Pancreas (tissue), 10 donors: ENCODE results near the gene DDAH1. TPM values are rescaled to one million over a fixed set of nuclear protein-coding genes. Genes with fewer than 3 reads are reported as not detected.

Experiments used
- ATAC-seq, 4 donors: fragments of 200-7000 bp; cut with Tn5 transposase; one replicate each; pipeline versions ENCODE4 v1.8.0 to v1.9.1; 2020; ENCODE audit warnings: mild to moderate bottlenecking in 4 of 4, moderate library complexity in 4 of 4
- DNase-seq, 6 donors: peaks; one replicate each; pipeline ENCODE4 v3.0.0-alpha.2; 2020
- FAIRE-seq: peaks from 2 replicates; lab custom pipeline; 2012; peaks lifted over from hg19 to GRCh38; lab: Jason Lieb, UNC
- H3K27ac ChIP-seq, 4 donors: fragments of 200-600 bp; sonication (generic); 1 replicate in 3 of 4; 2 replicates in 1 of 4; pipeline versions ENCODE4 v1.5.0 to v1.8.0; 2020
- H3K27me3 ChIP-seq, 4 donors: fragments of 200-600 bp; one replicate each; pipeline ENCODE4 v1.8.0; 2021
- H3K36me3 ChIP-seq, 3 donors: fragments of 200-600 bp; sonication (generic) in 1 of 3; one replicate each; pipeline versions ENCODE4 v1.5.0 to v1.8.0; 2020 to 2021
- H3K4me1 ChIP-seq, 3 donors: fragments of 200-600 bp; one replicate each; pipeline ENCODE4 v1.8.0; 2021
- H3K4me3 ChIP-seq, 4 donors: fragments of 200-600 bp; sonication (generic) in 2 of 4; one replicate each; pipeline versions ENCODE4 v1.5.0 to v1.8.0; 2020 to 2021
- H3K9me3 ChIP-seq, 4 donors: fragments of 200-600 bp; one replicate each; pipeline ENCODE4 v1.8.0; 2021
- WGBS, 2 donors: extraction: QIAGEN DNeasy Blood & Tissue Kit; methylation state at CpG; one replicate each; pipeline ENCODE4 v1.1.7; 2013; 5-methylcytosine and 5-hydroxymethylcytosine counted together
- intact Hi-C, 3 donors: fragments of 100-400 bp; cut with DNase I; formaldehyde crosslinking; loops; one replicate each; pipeline versions ENCODE4 v1.11.1 to v1.14.2; 2022
- polyA plus RNA-seq, 2 donors: library from polyadenylated mRNA; stranded (reverse); fragments of 200-250 nt; gene quantifications; one replicate each; pipeline ENCODE4 v1.2.3, GENCODE V29; 2013
- total RNA-seq, 6 donors: library from RNA; stranded (reverse); fragmentation: NEBNext Ultra II Directional in 4 of 6; extraction: Animal tissue kit (Norgen Biotek cat#: 25700) in 4 of 6; gene quantifications; one replicate each; pipeline versions ENCODE4 v1.2.1 to v1.2.4, GENCODE V29; 2021 to 2023
- TF ChIP-seq, protein P1 (sequence below), 4 donors: fragments of 200-600 bp; sonication (generic) in 3 of 4; IDR thresholded peaks; one replicate each; pipeline versions ENCODE4 v1.5.0 to v1.8.0; 2021; ENCODE audit warnings: antibody characterized with exemption in 4 of 4
- donor health status: healthy with polysubstance abuse.
- donor health status: DM: no; HTN: no; CAD: no; lungs with moderate emphysema.
- donor health status: DM: no; HTN: no; CAD: no.
- donor health status: control.
- donor health status: control.
- donor health status: Bipolar disorder and iron deficiency.
- donor health status: DM: yes; HTN: yes; CAD: no.
- donor health status: DM: no; HTN: no; CAD: no.
- donor health status: DM: no; HTN: no; CAD: no.
- donor health status: DM: yes; HTN: yes; CAD: no.

DDAH1 gene
- total and polyA plus RNA-seq, 8 donors: 8.1 to 34.2 (median 22.2) TPM

- TF ChIP-seq, protein P1, sequence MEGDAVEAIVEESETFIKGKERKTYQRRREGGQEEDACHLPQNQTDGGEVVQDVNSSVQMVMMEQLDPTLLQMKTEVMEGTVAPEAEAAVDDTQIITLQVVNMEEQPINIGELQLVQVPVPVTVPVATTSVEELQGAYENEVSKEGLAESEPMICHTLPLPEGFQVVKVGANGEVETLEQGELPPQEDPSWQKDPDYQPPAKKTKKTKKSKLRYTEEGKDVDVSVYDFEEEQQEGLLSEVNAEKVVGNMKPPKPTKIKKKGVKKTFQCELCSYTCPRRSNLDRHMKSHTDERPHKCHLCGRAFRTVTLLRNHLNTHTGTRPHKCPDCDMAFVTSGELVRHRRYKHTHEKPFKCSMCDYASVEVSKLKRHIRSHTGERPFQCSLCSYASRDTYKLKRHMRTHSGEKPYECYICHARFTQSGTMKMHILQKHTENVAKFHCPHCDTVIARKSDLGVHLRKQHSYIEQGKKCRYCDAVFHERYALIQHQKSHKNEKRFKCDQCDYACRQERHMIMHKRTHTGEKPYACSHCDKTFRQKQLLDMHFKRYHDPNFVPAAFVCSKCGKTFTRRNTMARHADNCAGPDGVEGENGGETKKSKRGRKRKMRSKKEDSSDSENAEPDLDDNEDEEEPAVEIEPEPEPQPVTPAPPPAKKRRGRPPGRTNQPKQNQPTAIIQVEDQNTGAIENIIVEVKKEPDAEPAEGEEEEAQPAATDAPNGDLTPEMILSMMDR (IDR thresholded peaks at IDR 0.05): no peak
These were observed 96.7 kb downstream of the DDAH1 start for GRCh38 chr1:85368073-85368770.

DNA sequence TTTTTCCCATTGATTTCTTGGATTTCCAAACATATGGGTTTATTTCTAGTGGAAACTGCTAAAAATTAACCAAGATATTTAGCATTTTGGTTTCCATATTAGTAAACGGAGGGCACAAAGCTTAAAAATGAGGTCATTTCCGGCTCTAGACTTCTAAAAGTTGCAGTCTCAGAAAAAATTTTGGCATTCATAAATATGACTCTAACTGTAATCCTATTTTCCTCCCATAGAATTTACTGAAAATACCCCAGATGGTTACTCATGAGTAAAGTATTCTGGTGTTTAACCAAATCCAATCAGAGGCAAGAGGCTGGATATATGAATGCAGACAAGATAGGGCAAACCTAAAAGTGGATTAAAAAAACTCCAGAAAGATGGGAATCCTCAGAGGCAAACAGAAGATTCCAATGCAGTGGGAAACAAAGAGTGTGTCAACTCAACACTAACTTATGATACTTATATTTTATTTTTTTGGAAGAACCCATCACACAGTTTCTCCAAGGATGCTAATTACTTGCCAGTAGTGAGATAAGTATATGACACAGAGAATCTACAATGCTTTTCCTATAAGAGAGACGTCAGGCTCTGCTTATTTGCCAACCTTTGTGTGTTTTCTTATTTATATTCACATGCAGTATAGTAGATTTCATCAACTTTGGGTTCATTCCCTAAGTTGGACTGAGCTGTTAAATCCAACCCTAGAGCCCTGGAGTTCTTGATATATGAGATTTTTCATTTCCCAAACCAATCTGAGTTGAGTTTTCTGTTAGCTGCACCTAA, 98.4 kb downstream of the DDAH1 start:
- ATAC-seq (no peak), FAIRE-seq (no peak), DNase-seq (no peak)
- Histone ChIP-seq H3K4me1 (peaks cover 0 to 5% (median 2%) of the 10 kb centered on the region in 3 donors), H3K27me3 (no peaks in the 10 kb centered on the region), H3K4me3 (no peak overlapping the region), H3K36me3 (no peaks in the 10 kb centered on the region), H3K9me3 (no peaks in the 10 kb centered on the region), H3K27ac (no peak overlapping the region)
- TF ChIP-seq, protein P1 (IDR thresholded peaks at IDR 0.05): no peak
- 75 to 78% methylated on average over 3 of the region's 3 CpGs for whole genome bisulfite sequencing, 2 donors
- intact Hi-C loops: no loop called here

More at GRCh38 chr1:85368073-85368770, 96.7 kb downstream of the DDAH1 start:
- Histone ChIP-seq H3K27me3 (no peaks in the 10 kb centered on the region), H3K36me3 (no peaks in the 10 kb centered on the region), H3K9me3 (no peaks in the 10 kb centered on the region), H3K4me1 (peaks cover 0 to 9% (median 3%) of the 10 kb centered on the region in 3 donors), H3K27ac (no peak overlapping the region), H3K4me3 (no peak overlapping the region)
- ATAC-seq (no peak), FAIRE-seq (no peak), DNase-seq (no peak)
- intact Hi-C loops: no loop called here
- WGBS, 2 donors: 46 to 51% methylated on average over 6 of the region's 6 CpGs

GRCh38 chr1:85365851-85366250, 99.1 kb downstream of the DDAH1 start:
- intact Hi-C loops: no loop called here
- Histone ChIP-seq H3K27me3 (no peaks in the 10 kb centered on the region), H3K4me1 (peaks cover 0 to 12% (median 10%) of the 10 kb centered on the region in 3 donors), H3K36me3 (no peaks in the 10 kb centered on the region), H3K4me3 (no peak overlapping the region), H3K9me3 (no peaks in the 10 kb centered on the region), H3K27ac (no peak overlapping the region)
- TF ChIP-seq, protein P1 (IDR thresholded peaks at IDR 0.05): no peak
- WGBS, 2 donors: 48 to 56% methylated on average over 3 of the region's 3 CpGs
- DNase-seq (no peak), FAIRE-seq (no peak), ATAC-seq (no peak)

- Histone ChIP-seq H3K27ac (no peak overlapping the region), H3K36me3 (no peaks in the 10 kb centered on the region), H3K4me1 (peaks cover 0 to 18% (median 10%) of the 10 kb centered on the region in 3 donors), H3K9me3 (no peaks in the 10 kb centered on the region), H3K27me3 (no peaks in the 10 kb centered on the region), H3K4me3 (no peak overlapping the region)
- FAIRE-seq (no peak), DNase-seq (no peak), ATAC-seq (no peak)
- TF ChIP-seq, protein P1 (IDR thresholded peaks at IDR 0.05): no peak
- intact Hi-C loops: no loop called here
These were observed 101.4 kb downstream of the DDAH1 start for GRCh38 chr1:85363521-85363920.
